ENCODE measurements around the gene PDGFRA.

PDGFRA gene

DNA sequence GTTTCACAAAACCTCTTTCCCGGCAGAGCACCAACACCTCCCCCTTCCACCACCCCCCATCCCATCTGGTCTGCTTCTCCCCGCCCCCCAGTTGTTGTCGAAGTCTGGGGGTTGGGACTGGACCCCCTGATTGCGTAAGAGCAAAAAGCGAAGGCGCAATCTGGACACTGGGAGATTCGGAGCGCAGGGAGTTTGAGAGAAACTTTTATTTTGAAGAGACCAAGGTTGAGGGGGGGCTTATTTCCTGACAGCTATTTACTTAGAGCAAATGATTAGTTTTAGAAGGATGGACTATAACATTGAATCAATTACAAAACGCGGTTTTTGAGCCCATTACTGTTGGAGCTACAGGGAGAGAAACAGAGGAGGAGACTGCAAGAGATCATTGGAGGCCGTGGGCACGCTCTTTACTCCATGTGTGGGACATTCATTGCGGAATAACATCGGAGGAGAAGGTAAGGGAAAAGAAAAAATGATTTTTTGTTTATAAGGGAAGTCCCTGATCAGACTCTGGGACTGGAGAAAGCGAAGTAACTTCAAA, at the start of gene PDGFRA:
PDGFRA (plus strand) TSS at position 333 of the 541 bp plus-strand sequence. CDS start 29,476 bp downstream, outside the sequence.
- ChIA-PET POLR2A (no interaction called here), CTCF (interaction anchor here (0.6 to 0.7 kb wide), 2 partner anchors 309 to 996 kb away, joined by 3 read pairs; no protein-coding TSS in a partner anchor)
- DNase-seq (ENCODE audit: extremely low spot score) = no peak
- no peak for TF ChIP-seq TARDBP (IDR thresholded peaks at IDR 0.05)
- TF ChIP-seq SP1 (IDR thresholded peaks at IDR 0.05) = no peak
- no peak for TF ChIP-seq SUZ12 (IDR thresholded peaks at IDR 0.05)
- TF ChIP-seq ARNT (IDR thresholded peaks at IDR 0.05) = no peak
- TF ChIP-seq FOXK2 (IDR thresholded peaks at IDR 0.05) = no peak
- TF ChIP-seq L3MBTL2 (conservative IDR thresholded peaks at IDR 0.05) = no peak
- no peak for TF ChIP-seq ELF4 (IDR thresholded peaks at IDR 0.05)
- TF ChIP-seq ZNF384 (IDR thresholded peaks at IDR 0.05) = no peak
- no peak for TF ChIP-seq FOXM1 (IDR thresholded peaks at IDR 0.05; ENCODE audit: borderline replicate concordance)
- no peak for TF ChIP-seq HDGF (IDR thresholded peaks at IDR 0.05; ENCODE audit: borderline replicate concordance)
- TF ChIP-seq, protein P1, sequence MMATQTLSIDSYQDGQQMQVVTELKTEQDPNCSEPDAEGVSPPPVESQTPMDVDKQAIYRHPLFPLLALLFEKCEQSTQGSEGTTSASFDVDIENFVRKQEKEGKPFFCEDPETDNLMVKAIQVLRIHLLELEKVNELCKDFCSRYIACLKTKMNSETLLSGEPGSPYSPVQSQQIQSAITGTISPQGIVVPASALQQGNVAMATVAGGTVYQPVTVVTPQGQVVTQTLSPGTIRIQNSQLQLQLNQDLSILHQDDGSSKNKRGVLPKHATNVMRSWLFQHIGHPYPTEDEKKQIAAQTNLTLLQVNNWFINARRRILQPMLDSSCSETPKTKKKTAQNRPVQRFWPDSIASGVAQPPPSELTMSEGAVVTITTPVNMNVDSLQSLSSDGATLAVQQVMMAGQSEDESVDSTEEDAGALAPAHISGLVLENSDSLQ (IDR thresholded peaks at IDR 0.05) = no peak
- TF ChIP-seq LEF1 (IDR thresholded peaks at IDR 0.05; ENCODE audit: borderline replicate concordance) = no peak
- no peak for TF ChIP-seq NFRKB (IDR thresholded peaks at IDR 0.05)

DNA sequence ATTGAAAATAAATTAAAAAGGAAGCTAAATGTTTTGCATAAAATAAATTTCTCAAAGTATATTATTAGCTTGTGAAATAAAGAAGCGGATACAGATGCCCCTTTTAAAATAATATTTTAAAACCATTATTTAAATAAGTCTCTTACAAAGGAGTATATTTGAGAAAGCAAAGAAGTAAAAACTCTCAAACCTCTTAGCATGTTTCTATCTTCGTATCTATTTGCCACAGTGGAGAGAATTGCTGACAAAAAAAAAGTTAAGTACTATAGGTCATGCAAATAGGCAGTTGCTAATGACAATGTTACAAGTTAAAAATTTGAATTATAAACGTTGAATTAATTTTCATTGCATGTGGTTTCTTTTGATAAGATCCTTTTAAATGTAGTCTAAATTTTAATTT, 44.5 kb upstream of the PDGFRA start:
- TF ChIP-seq LEF1 (IDR thresholded peaks at IDR 0.05; ENCODE audit: borderline replicate concordance) = no peak
- TF ChIP-seq SP1 (IDR thresholded peaks at IDR 0.05) = no peak
- no peak for TF ChIP-seq NFRKB (IDR thresholded peaks at IDR 0.05)
- TF ChIP-seq FOXK2 (IDR thresholded peaks at IDR 0.05) = no peak
- TF ChIP-seq HDGF (IDR thresholded peaks at IDR 0.05; ENCODE audit: borderline replicate concordance) = no peak
- TF ChIP-seq L3MBTL2 (conservative IDR thresholded peaks at IDR 0.05) = no peak
- TF ChIP-seq CTBP1 (IDR thresholded peaks at IDR 0.05; ENCODE audit: borderline replicate concordance) = no peak
- no peak for TF ChIP-seq SUZ12 (IDR thresholded peaks at IDR 0.05)
- TF ChIP-seq, protein P1 (IDR thresholded peaks at IDR 0.05) = no peak
- no peak for TF ChIP-seq TARDBP (IDR thresholded peaks at IDR 0.05)
- TF ChIP-seq BHLHE40 (IDR thresholded peaks at IDR 0.05; ENCODE audit: borderline replicate concordance) = no peak
- CTCF ChIA-PET = no interaction called here

DNA sequence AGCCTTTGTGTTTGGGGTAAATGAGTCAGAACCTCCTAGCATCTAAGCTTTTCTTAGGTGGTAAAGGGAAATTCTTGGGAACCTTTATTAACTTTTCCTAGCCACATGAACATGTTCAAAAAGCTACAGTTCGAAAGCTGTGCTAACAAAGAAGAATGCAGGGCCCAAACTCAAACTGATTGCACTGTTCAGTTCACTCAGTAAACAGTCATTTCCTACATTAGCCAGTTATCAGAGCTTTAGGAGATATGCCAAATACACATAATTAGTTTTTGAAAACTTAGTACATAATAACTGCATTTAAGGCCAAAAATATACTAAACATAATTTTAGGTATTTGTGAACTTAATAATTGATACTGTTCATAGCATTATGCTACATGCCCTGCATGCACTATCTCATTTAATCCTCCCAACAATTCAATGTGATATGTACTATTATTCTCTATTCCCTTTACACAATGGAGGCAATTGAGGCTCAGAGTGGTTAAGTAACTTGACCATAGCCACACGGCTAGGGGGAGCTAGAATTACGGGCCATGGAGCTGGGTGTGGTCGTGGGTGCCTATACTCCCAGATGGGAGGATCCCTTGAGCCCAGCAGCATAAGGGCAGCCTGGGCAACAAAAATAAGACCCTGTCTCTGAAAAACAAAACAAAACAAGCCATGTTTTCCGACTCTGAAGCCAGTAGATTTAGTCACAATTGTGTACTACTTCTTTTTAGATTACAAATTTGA, 43.9 kb upstream of the PDGFRA start:
- ChIA-PET POLR2A (no interaction called here), CTCF (no interaction called here)
- TF ChIP-seq ARNT (IDR thresholded peaks at IDR 0.05) (no peak), ELF4 (IDR thresholded peaks at IDR 0.05) (no peak), FOXK2 (IDR thresholded peaks at IDR 0.05) (no peak), LEF1 (IDR thresholded peaks at IDR 0.05; ENCODE audit: borderline replicate concordance) (no peak), FOXM1 (IDR thresholded peaks at IDR 0.05; ENCODE audit: borderline replicate concordance) (no peak), BHLHE40 (IDR thresholded peaks at IDR 0.05; ENCODE audit: borderline replicate concordance) (no peak), CTBP1 (IDR thresholded peaks at IDR 0.05; ENCODE audit: borderline replicate concordance) (no peak), L3MBTL2 (conservative IDR thresholded peaks at IDR 0.05) (no peak), TARDBP (IDR thresholded peaks at IDR 0.05) (no peak), FOXA1 (IDR thresholded peaks at IDR 0.05) (no peak), ZNF384 (IDR thresholded peaks at IDR 0.05) (no peak), SUZ12 (IDR thresholded peaks at IDR 0.05) (no peak), NFRKB (IDR thresholded peaks at IDR 0.05) (no peak), SP1 (IDR thresholded peaks at IDR 0.05) (no peak), HDGF (IDR thresholded peaks at IDR 0.05; ENCODE audit: borderline replicate concordance) (no peak)
- TF ChIP-seq, protein P1 (IDR thresholded peaks at IDR 0.05) = no peak
- DNase-seq (ENCODE audit: extremely low spot score) = no peak

More for the DNA sequence above, 44.5 kb upstream of the PDGFRA start:
- DNase-seq (ENCODE audit: extremely low spot score) = no peak
- POLR2A ChIA-PET = no interaction called here

DNA sequence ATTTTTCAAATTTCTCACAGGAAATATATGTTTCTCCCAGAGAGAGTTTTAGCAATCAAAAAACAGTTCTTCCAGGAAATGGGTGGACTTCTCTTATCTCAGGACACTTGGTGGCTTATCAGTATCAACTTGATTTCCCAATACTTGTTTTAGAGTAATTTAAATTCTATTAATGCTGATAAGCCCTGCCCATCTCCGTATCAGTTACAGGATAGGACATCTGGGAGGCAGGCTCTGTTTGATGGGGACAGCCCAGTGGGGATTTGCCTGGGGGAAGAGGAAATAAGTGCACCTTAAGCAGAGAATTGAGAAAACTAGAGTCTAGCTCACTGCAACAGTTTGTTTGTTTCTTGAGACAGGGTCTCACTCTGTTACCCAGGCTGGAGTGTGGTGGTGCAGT, 43.2 kb upstream of the PDGFRA start:
- TF ChIP-seq FOXK2 (IDR thresholded peaks at IDR 0.05) (no peak), ARNT (IDR thresholded peaks at IDR 0.05) (no peak), FOXM1 (IDR thresholded peaks at IDR 0.05; ENCODE audit: borderline replicate concordance) (no peak), L3MBTL2 (conservative IDR thresholded peaks at IDR 0.05) (no peak), SUZ12 (IDR thresholded peaks at IDR 0.05) (no peak), ZNF384 (IDR thresholded peaks at IDR 0.05) (no peak), CTBP1 (IDR thresholded peaks at IDR 0.05; ENCODE audit: borderline replicate concordance) (no peak)
- ChIA-PET POLR2A (no interaction called here), CTCF (interaction anchor here (1.1 kb wide), 1 partner anchor 33 kb away, joined by 3 read pairs; no protein-coding TSS in a partner anchor)
- DNase-seq (ENCODE audit: extremely low spot score) = no peak

DNA sequence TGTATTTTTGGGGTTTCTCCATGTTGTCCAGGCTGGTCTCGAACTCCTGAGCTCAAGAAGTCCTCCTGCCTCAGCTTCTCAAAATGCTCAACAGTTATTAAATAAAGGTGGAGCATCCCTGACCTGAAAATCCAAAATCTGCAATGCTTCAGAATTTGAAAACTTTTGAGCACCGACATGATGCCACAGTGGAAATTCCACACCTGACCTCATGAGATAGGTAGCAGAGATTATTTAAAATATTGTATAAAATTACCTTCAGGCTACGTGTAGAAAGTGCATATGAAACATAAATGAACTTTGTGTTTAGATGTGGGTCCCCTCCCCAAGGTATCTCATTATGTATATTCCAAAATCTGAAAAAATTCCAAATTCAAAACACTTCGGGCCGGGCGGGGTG, 42.7 kb upstream of the PDGFRA start:
- ChIA-PET CTCF (interaction anchor here (1.1 kb wide), 1 partner anchor 32 kb away, joined by 3 read pairs; no protein-coding TSS in a partner anchor), POLR2A (no interaction called here)
- TF ChIP-seq L3MBTL2 (conservative IDR thresholded peaks at IDR 0.05) (no peak), CTBP1 (IDR thresholded peaks at IDR 0.05; ENCODE audit: borderline replicate concordance) (no peak)
- no peak for DNase-seq (ENCODE audit: extremely low spot score)

DNA sequence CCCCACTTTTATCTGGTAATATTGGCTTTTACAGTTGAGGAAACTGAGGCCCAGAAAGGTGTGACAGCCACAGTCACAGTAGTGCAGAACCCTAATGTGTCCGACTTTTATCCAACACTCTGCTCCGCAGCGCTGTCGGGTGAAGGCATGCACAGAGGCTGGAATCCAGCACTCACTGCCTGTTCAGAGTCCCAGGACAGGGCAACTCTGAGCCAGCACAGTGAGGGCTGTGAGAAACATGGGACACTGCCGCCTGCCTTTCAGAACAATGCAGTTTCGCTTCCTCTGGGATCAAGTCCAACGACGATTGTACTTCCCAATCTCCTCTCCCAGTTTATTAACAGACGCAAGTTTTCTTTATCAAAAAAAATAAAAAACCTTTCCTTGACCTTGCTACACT, 41.9 kb upstream of the PDGFRA start:
- CTCF ChIA-PET = no interaction called here
- DNase-seq (ENCODE audit: extremely low spot score) = no peak
- TF ChIP-seq NFRKB (IDR thresholded peaks at IDR 0.05) (no peak), ELF4 (IDR thresholded peaks at IDR 0.05) (no peak), FOXK2 (IDR thresholded peaks at IDR 0.05) (no peak), SUZ12 (IDR thresholded peaks at IDR 0.05) (no peak), ARNT (IDR thresholded peaks at IDR 0.05) (no peak), HDGF (IDR thresholded peaks at IDR 0.05; ENCODE audit: borderline replicate concordance) (no peak), LEF1 (IDR thresholded peaks at IDR 0.05; ENCODE audit: borderline replicate concordance) (no peak), BHLHE40 (IDR thresholded peaks at IDR 0.05; ENCODE audit: borderline replicate concordance) (no peak), ZNF384 (IDR thresholded peaks at IDR 0.05) (no peak), TARDBP (IDR thresholded peaks at IDR 0.05) (no peak), FOXA1 (IDR thresholded peaks at IDR 0.05) (no peak), FOXM1 (IDR thresholded peaks at IDR 0.05; ENCODE audit: borderline replicate concordance) (no peak)
- TF ChIP-seq, protein P1 (IDR thresholded peaks at IDR 0.05) = no peak
- POLR2A ChIA-PET = interaction anchor here (0.8 kb wide), 1 partner anchor 10 kb away, joined by 4 read pairs; no protein-coding TSS in a partner anchor
